ENCODE results near the gene TTC39B.

TTC39B gene

GRCh38 chr9:15264918-15265317 lies 42.1 kb downstream of the TTC39B start:
- no peak for DNase-seq (ENCODE audit: low spot score)
- TF ChIP-seq CTCF (IDR thresholded peaks at IDR 0.05; ENCODE audit: extremely low read depth, missing control alignments) = no peak

DNA sequence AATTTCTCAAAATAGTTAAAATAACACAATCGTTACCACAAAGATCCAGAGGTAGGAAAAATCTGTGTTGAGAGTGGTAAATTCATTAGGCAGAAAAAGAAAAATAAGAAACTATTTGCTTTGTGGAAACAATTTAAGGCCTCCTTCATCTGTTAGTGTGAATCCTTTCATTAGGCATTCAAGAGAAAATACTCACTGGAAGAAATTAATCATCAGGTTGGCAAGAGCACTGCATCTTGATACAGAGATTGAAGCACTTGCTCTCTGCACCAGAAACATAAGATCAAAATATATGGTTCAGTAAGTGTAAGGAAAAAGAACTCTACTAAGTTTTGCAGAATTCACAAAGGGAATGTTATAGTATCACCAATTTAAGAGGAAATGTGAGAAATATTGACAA lies 44.4 kb downstream of the TTC39B start:
- DNase-seq (ENCODE audit: low spot score) = no peak
- no peak for TF ChIP-seq CTCF (IDR thresholded peaks at IDR 0.05; ENCODE audit: extremely low read depth, missing control alignments)

- no peak for TF ChIP-seq CTCF (IDR thresholded peaks at IDR 0.05; ENCODE audit: extremely low read depth, missing control alignments)
- DNase-seq (ENCODE audit: low spot score) = no peak
Observed at GRCh38 chr9:15256426-15256825, 50.6 kb downstream of the TTC39B start.

- DNase-seq (ENCODE audit: low spot score) = no peak
- no peak for TF ChIP-seq CTCF (IDR thresholded peaks at IDR 0.05; ENCODE audit: extremely low read depth, missing control alignments)
Observed at GRCh38 chr9:15253786-15254185, 53.2 kb downstream of the TTC39B start.

GRCh38 chr9:15253197-15253596 lies 53.8 kb downstream of the TTC39B start:
- TF ChIP-seq CTCF (IDR thresholded peaks at IDR 0.05; ENCODE audit: extremely low read depth, missing control alignments) = no peak
- DNase-seq (ENCODE audit: low spot score) = no peak

DNA sequence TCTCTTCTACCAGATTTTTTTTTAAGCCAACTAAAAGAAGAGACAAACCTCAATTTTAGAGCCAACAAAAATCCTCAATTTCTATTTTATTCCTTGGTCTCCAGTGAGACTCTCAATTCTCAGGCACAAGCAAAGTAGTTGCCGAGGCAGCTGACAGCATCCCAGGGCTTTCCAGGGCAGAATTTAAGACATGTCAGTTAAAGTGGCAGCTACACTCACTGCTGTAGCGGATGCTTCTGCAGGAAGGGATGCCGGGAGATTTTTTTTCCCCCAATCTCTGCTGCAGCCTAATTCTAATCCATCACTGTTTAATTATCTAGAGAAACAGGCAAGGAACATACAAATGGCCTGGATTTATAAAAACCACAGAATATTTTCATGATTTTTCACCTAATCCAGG lies 57.0 kb downstream of the TTC39B start:
- TF ChIP-seq CTCF (IDR thresholded peaks at IDR 0.05; ENCODE audit: extremely low read depth, missing control alignments) = no peak
- DNase-seq (ENCODE audit: low spot score) = no peak

DNA sequence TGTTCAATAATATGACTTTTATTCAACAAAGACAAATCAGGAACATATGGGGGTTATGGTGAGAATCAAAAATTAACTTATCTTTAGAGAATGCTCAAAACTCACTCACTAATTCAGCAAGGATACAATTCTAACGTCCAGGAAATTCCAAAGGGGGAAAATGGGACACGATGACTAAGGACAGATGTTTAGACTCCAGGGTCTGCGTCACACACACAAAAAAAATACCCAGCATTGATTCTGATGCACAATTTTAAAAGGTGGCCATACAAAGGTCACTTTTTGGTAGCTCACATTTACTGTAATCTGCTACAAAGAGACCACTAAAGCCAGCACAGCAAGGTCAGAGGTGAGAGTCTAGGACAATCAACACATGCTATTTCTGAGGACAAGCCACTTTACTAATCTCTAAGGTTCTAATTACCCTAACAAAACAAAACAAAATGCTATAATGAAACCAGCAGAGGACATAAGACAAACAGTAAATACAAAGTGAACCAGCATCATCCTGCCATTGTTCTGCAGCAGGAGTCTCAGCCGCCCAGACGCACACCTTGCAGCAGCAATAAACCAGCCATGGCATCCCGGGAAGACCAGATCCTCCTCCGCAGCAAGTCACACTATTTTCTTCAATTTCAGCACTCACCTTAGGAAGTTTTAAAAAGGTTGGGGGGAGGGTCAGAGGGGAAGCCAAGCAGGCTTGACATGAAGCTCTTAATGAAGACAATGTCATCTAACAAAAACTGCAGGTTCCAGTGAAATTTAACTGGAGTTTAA lies 57.8 kb downstream of the TTC39B start:
- DNase-seq (ENCODE audit: low spot score) = no peak
- no peak for TF ChIP-seq CTCF (IDR thresholded peaks at IDR 0.05; ENCODE audit: extremely low read depth, missing control alignments)
